Activated T-helper 1 cell treated with anti-CD3 and anti-CD28 coated beads, Interleukin-12 subunit alpha, Interleukin-12 subunit beta, Interleukin-2, Interleukin-4 antibody, amounts not matched to agents 30 ng/mL and 10 ng/mL and 1 ng/mL, durations not matched to agents 14 hours and 24 hours and 36 hours (primary cell): ENCODE data around the gene TNS3. TPM values are rescaled to one million over a fixed set of nuclear protein-coding genes. Genes with fewer than 3 reads are reported as not detected.
A peak's percentile ranks its signal among the peaks of the same experiment; 100 is the strongest.

Experiments
- DNase-seq: peaks from one replicate; pipeline ENCODE4 v3.0.0; 2021; ENCODE audit warnings: low spot score
- H3K27ac Mint-ChIP-seq: one replicate; pipeline ENCODE4 v1.8.0; 2021; ENCODE audit warnings: mild to moderate bottlenecking, mixed read lengths
- H3K27me3 Mint-ChIP-seq: one replicate; pipeline ENCODE4 v1.8.0; 2022; ENCODE audit warnings: mild to moderate bottlenecking, moderate library complexity, mixed read lengths; ENCODE audit not compliant: insufficient read depth
- H3K36me3 Mint-ChIP-seq: one replicate; pipeline ENCODE4 v1.8.0; 2021; ENCODE audit warnings: low read depth, mixed read lengths
- H3K4me1 Mint-ChIP-seq: one replicate; pipeline ENCODE4 v1.8.0; 2021; ENCODE audit warnings: low read depth, mixed read lengths
- H3K4me3 Mint-ChIP-seq: one replicate; pipeline ENCODE4 v1.8.0; 2021; ENCODE audit warnings: mild to moderate bottlenecking, moderate library complexity, mixed read lengths
- H3K9me3 Mint-ChIP-seq: one replicate; pipeline ENCODE4 v1.8.0; 2021; ENCODE audit warnings: mixed read lengths
- intact Hi-C: fragments of 100-400 bp; cut with micrococcal nuclease; formaldehyde crosslinking; loops from one replicate; pipeline ENCODE4 v1.15.1; 2024
- total RNA-seq: library from RNA; stranded (reverse); gene quantifications from 2 replicates; pipeline ENCODE4 v1.2.3, GENCODE V29; 2022

The TNS3 gene
- total RNA-seq, 1 donor from 2014 or later: 5.8 TPM

DNA sequence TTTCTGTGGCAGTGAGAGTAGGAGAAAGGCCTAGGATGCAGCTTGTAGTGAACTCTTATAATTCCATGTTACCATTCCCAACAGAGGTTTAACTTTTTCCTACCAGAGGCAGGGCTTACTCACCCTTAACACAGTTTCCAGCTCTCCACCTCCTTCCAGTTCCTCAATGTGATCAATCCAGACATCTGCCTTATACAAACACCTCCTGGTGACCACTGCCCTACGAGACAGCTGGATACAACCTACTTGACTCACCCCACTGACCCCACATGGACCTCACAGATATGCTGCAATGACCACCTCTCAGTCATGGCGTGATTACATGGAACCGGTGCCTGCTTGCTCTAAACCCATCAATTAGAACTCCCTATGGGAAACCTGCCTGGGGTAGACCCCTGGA lies 326.5 kb downstream of the TNS3 start:
- Mint-ChIP-seq H3K27me3 (peaks cover 15% of the 10 kb centered on the region), H3K9me3 (no peaks in the 10 kb centered on the region), H3K27ac (no peak overlapping the region), H3K36me3 (no peaks in the 10 kb centered on the region), H3K4me3 (no peak overlapping the region), H3K4me1 (no peaks in the 10 kb centered on the region)
- intact Hi-C loops: loop anchor here (2.0 kb wide), 1 partner anchor 1339 kb away; no protein-coding TSS in a partner anchor
- DNase-seq: no peak

GRCh38 chr7:47255007-47255406 lies 326.9 kb downstream of the TNS3 start:
- Mint-ChIP-seq H3K27me3 (peaks cover 15% of the 10 kb centered on the region), H3K27ac (no peak overlapping the region), H3K36me3 (no peaks in the 10 kb centered on the region), H3K9me3 (no peaks in the 10 kb centered on the region), H3K4me3 (no peak overlapping the region), H3K4me1 (no peaks in the 10 kb centered on the region)
- DNase-seq: no peak
- intact Hi-C loops: loop anchor here (2.0 kb wide), 1 partner anchor 1338 kb away; no protein-coding TSS in a partner anchor

DNA sequence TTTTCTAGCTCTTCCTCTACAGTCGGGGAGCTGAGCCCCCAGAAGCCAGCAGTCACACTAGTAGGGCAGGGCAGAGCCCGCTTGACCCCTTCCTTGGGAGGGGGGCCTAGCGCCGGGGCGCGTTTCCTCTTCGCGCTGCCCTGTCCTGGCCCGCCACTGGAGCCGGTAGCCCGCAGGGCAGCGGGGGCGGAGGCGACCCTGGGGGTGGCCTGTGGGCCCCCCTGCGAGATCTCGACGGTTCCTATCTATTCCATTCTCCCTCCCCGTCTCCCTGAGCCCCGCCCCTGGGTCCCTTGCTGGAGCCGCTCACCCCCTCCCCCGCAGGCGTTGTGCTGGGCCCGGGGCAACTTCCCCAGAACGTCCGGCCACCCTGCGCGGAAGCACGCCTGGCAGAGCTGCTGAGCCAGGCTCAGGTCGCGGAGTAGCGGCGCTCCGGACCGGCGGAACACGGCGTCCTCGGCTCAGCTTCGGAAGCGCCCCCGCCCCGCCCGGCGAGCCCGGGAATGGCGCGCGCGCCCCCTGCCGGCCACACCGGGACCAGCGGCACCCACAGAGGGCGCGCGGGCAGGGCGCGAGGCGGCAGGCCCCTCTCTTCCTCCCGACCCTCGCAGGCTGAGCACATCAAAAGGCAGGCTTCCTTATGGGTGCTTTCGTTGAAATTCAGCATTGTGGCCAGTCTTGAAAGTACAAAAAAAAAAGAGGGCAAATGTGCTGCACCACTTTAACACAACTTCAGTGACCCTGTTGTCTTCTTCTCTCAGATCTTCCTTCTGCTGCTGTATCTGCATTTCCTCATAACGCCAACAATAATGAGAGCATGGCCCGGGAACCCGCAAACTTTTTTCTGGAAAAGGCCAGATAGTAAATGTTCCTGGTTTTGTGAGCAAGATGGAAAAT lies 327.6 kb downstream of the TNS3 start:
- H3K4me1 Mint-ChIP-seq: no peaks in the 10 kb centered on the region
- DNase-seq: peak; percentile 37
- H3K9me3 Mint-ChIP-seq: no peaks in the 10 kb centered on the region
- no peak overlapping the region for H3K27ac Mint-ChIP-seq
- intact Hi-C loops: loop anchor here (2.0 kb wide), 1 partner anchor 1338 kb away; no protein-coding TSS in a partner anchor
- H3K36me3 Mint-ChIP-seq: no peaks in the 10 kb centered on the region
- H3K27me3 Mint-ChIP-seq: peaks cover 15% of the 10 kb centered on the region
- peak overlapping the region; percentile 50 for H3K4me3 Mint-ChIP-seq

GRCh38 chr7:47253650-47254080 lies 328.2 kb downstream of the TNS3 start:
- no peak overlapping the region for H3K4me3 Mint-ChIP-seq
- no peaks in the 10 kb centered on the region for H3K4me1 Mint-ChIP-seq
- DNase-seq: no peak
- intact Hi-C loops: loop anchor here (2.0 kb wide), 1 partner anchor 1337 kb away; no protein-coding TSS in a partner anchor
- H3K27ac Mint-ChIP-seq: no peak overlapping the region
- no peaks in the 10 kb centered on the region for H3K9me3 Mint-ChIP-seq
- no peaks in the 10 kb centered on the region for H3K36me3 Mint-ChIP-seq
- H3K27me3 Mint-ChIP-seq: peaks cover 13% of the 10 kb centered on the region

DNA sequence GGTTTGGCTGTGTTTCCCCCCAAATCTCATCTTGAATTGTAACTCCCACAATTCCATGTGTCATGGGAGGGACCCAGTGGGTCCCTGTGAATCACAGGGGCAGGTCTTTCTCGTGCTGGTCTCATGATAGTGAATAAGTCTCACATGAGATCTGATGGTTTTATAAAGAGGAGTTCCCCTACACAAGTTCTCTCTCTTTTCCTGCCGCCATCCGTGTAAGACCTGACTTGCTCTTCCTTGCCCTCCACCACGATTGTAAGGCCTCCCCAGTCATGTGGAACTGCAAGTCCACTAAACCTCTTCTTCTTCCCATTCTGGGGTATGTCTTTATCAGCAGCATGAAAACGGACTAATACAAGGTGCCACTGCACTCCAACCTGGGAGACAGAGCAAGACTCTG lies 329.2 kb downstream of the TNS3 start:
- Mint-ChIP-seq H3K36me3 (no peaks in the 10 kb centered on the region), H3K4me1 (no peaks in the 10 kb centered on the region), H3K4me3 (no peak overlapping the region), H3K9me3 (no peaks in the 10 kb centered on the region), H3K27ac (no peak overlapping the region), H3K27me3 (peaks cover 11% of the 10 kb centered on the region)
- intact Hi-C loops: no loop called here
- DNase-seq: no peak

GRCh38 chr7:47249361-47249760 lies 332.6 kb downstream of the TNS3 start:
- intact Hi-C loops: no loop called here
- no peaks in the 10 kb centered on the region for H3K4me1 Mint-ChIP-seq
- peaks cover 10% of the 10 kb centered on the region for H3K27me3 Mint-ChIP-seq
- H3K9me3 Mint-ChIP-seq: no peaks in the 10 kb centered on the region
- no peak for DNase-seq
- no peak overlapping the region for H3K27ac Mint-ChIP-seq
- no peak overlapping the region for H3K4me3 Mint-ChIP-seq
- no peaks in the 10 kb centered on the region for H3K36me3 Mint-ChIP-seq

DNA sequence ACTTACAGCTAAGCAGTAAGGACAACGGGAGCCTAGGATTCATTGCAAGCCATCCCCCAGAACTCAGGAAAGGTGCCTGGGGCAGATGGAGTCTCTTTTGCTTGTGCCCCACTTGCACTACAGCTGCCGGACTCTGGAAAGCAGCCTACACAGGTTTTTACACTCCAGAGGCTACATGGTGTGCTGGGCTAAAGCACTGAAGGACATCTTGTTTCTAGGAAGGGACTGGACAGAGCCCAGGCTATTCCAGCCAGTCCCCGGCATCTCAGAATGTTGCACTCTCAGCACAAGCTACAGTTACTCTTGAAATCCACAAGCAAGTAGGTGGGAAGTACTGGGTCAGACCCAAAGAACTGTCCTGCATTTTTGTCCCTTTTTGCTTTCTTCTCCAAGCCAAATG lies 333.1 kb downstream of the TNS3 start:
- Mint-ChIP-seq H3K27me3 (peaks cover 8% of the 10 kb centered on the region), H3K4me1 (no peaks in the 10 kb centered on the region), H3K27ac (no peak overlapping the region), H3K36me3 (no peaks in the 10 kb centered on the region), H3K4me3 (no peak overlapping the region), H3K9me3 (no peaks in the 10 kb centered on the region)
- intact Hi-C loops: no loop called here
- no peak for DNase-seq

GRCh38 chr7:47247132-47247531 lies 334.8 kb downstream of the TNS3 start:
- H3K4me1 Mint-ChIP-seq: no peaks in the 10 kb centered on the region

DNA sequence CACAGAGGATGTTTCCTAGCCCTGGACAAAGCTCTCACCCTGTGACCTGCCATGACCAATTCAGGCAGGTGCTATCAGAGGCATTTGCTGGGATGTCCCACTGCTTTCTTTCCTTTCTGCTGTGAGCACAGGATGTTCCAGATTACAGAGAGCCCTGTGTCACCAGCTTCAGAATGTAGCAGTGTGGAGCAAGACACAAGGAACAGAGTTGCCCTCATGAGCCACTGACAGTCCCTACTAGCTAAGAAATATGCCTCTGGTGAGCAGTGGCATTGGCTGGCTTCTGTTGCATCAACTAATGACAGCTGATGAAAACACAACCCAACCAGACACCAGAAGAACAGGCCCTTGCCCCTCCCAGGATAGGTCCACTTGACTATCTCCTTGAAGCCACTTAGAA lies 337.2 kb downstream of the TNS3 start:
- H3K27ac Mint-ChIP-seq: no peak overlapping the region
- H3K27me3 Mint-ChIP-seq: no peaks in the 10 kb centered on the region
- no peaks in the 10 kb centered on the region for H3K4me1 Mint-ChIP-seq
- no peaks in the 10 kb centered on the region for H3K36me3 Mint-ChIP-seq
- no peaks in the 10 kb centered on the region for H3K9me3 Mint-ChIP-seq
- DNase-seq: no peak
- intact Hi-C loops: no loop called here
- no peak overlapping the region for H3K4me3 Mint-ChIP-seq

More at GRCh38 chr7:47247132-47247531, 334.8 kb downstream of the TNS3 start:
- Mint-ChIP-seq H3K27ac (no peak overlapping the region), H3K9me3 (no peaks in the 10 kb centered on the region), H3K27me3 (no peaks in the 10 kb centered on the region), H3K36me3 (no peaks in the 10 kb centered on the region), H3K4me3 (no peak overlapping the region)
- intact Hi-C loops: no loop called here
- no peak for DNase-seq

GRCh38 chr7:47241112-47242065 lies 340.5 kb downstream of the TNS3 start:
- H3K36me3 Mint-ChIP-seq: no peaks in the 10 kb centered on the region
- H3K27me3 Mint-ChIP-seq: no peaks in the 10 kb centered on the region
- H3K9me3 Mint-ChIP-seq: no peaks in the 10 kb centered on the region
- H3K4me1 Mint-ChIP-seq: no peaks in the 10 kb centered on the region
- intact Hi-C loops: no loop called here
- H3K27ac Mint-ChIP-seq: no peak overlapping the region
- no peak for DNase-seq
- H3K4me3 Mint-ChIP-seq: no peak overlapping the region

DNA sequence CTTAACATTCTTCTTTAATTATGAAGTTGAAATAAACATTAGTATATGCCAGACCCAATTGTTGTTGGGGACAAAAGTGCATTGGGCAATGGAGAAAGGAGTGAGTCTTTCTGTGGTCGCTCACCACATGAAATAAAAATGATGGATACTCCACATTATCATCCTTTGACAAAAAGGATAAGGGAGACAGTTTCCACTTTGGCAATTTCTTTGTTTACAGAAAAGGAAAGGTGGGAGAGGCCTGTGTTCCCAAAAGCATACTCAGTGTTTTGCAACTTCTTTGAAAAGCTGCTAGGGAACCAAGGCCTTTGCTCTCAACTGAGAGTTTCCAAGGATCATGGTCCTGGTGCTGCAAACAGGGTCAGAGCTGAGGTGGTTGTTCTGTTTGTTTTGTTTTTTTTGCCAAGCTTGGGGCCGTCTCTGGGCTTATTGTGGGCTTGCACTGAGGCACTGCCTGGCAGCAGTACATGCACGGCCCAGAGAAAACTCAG lies 341.9 kb downstream of the TNS3 start:
- intact Hi-C loops: no loop called here
- H3K27ac Mint-ChIP-seq: no peak overlapping the region

GRCh38 chr7:47239034-47239433 lies 342.9 kb downstream of the TNS3 start:
- H3K27ac Mint-ChIP-seq: no peak overlapping the region
- no peaks in the 10 kb centered on the region for H3K36me3 Mint-ChIP-seq
- H3K9me3 Mint-ChIP-seq: no peaks in the 10 kb centered on the region
- intact Hi-C loops: no loop called here
- H3K4me1 Mint-ChIP-seq: no peaks in the 10 kb centered on the region
- no peak overlapping the region for H3K4me3 Mint-ChIP-seq
- no peak for DNase-seq
- peaks cover 3% of the 10 kb centered on the region for H3K27me3 Mint-ChIP-seq

More for the DNA sequence above, 341.9 kb downstream of the TNS3 start:
- peaks cover 3% of the 10 kb centered on the region for H3K27me3 Mint-ChIP-seq
- no peak overlapping the region for H3K4me3 Mint-ChIP-seq
- H3K9me3 Mint-ChIP-seq: no peaks in the 10 kb centered on the region
- no peaks in the 10 kb centered on the region for H3K4me1 Mint-ChIP-seq
- no peak for DNase-seq
- no peaks in the 10 kb centered on the region for H3K36me3 Mint-ChIP-seq
